Measurements from ENCODE around the gene SPHK1. TPM values are rescaled to one million over a fixed set of nuclear protein-coding genes. Genes with fewer than 3 reads are reported as not detected.

The SPHK1 gene
- total RNA-seq, 1 donor from 2014 or later: 120 TPM

DNA sequence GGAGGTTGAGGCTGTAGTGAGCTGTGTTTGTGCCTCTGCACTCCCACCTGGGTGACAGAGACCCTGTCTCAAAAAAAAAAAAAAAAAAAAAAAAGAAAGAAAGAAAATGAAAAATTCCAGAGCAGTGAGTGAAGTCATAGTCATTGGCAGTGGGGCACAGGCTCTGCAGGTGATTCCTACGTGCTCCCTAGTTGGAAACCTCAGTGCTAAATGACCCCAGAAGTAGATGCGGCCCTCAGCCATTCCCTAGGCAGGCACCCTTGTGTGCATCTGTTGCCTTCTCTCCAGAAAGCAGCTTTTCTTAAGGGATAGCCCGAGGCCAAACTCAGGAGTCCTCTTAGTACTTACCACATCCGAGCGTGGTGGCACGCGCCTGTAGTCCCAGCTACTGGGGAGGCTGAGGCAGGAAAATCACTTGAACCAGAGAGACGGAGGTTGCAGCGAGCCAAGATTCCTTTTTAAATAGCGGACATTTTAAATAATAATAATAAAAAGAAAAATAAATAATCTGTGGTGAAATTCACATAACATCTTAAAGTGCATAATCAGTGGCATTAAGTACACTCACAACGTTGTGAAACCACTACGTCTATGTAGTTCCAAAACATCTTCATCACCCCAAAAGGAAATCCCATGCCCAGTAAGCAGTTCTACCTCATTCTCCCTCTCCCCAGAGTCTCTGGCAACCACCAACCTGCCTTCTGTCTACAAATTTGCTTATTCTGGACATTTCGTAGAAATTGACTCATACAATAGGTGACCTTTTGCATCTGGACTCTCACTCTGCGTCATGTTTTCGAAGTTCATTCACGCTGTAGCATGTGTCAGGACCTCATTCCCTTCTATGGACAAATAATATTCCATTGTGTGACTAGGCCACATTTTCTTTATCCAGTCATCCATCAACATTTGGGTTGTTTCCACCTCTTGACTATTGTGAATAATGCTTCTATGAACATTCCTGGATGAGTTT is 12.5 kb upstream of the SPHK1 start:
- H3K36me3 ChIP-seq: no peaks in the 10 kb centered on the region
- no peaks in the 10 kb centered on the region for H3K27me3 ChIP-seq
- no peak for DNase-seq (ENCODE audit: low spot score in 2 of 2)
- peak overlapping the region; percentile 75 to 76 for H3K27ac ChIP-seq
- H3K4me1 ChIP-seq: peaks cover 0 to 8% of the 10 kb centered on the region in 2 donors
- intact Hi-C loops (cut with DNase I): no loop called here
- H3K9me3 ChIP-seq: no peaks in the 10 kb centered on the region
- TF ChIP-seq, protein P1, sequence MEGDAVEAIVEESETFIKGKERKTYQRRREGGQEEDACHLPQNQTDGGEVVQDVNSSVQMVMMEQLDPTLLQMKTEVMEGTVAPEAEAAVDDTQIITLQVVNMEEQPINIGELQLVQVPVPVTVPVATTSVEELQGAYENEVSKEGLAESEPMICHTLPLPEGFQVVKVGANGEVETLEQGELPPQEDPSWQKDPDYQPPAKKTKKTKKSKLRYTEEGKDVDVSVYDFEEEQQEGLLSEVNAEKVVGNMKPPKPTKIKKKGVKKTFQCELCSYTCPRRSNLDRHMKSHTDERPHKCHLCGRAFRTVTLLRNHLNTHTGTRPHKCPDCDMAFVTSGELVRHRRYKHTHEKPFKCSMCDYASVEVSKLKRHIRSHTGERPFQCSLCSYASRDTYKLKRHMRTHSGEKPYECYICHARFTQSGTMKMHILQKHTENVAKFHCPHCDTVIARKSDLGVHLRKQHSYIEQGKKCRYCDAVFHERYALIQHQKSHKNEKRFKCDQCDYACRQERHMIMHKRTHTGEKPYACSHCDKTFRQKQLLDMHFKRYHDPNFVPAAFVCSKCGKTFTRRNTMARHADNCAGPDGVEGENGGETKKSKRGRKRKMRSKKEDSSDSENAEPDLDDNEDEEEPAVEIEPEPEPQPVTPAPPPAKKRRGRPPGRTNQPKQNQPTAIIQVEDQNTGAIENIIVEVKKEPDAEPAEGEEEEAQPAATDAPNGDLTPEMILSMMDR (IDR thresholded peaks at IDR 0.05): no peak
- H3K4me3 ChIP-seq: no peak overlapping the region

DNA sequence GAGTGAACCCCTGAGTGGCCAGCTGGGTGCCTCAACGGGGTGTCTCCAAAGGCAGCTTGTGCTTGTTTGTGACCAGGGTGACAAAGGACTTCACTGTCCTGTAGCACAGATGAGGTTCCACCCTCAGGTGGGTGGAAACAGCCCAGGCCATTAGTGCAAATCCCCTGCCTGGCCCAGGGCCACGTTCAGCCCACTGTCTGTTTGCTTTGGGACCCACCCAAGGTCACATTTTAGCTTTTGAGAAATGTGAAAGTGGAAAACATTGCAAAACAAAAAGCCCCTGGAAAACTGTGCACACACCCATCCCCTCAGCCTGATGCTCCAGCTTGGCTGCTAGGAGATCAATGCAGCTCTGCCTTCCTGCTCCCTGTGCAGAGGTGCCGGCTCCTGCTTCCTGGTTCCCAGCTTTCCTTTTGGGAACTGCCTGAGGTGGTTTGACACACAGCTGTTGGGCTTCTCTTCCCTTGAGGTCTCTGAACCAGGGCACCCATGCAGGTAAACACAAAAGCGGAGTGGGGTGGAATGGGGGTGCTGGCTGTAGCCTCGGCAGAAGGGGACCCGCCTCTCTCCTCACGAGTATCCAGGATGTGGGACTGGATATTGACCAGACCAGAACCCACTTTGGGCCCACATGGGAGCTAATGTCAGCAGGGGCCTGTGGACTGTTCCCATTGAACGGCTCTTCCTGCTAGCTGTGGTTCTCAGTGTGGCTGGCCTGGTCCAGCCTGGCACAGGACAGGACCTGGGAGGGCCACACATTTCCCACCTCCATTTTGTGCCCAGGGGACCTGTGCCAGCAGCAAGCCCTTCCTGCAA is 7.9 kb upstream of the SPHK1 start:
- TF ChIP-seq, protein P1 (IDR thresholded peaks at IDR 0.05): no peak
- H3K27me3 ChIP-seq: no peaks in the 10 kb centered on the region
- no peak for DNase-seq (ENCODE audit: low spot score in 2 of 2)
- no peak overlapping the region for H3K27ac ChIP-seq
- H3K4me3 ChIP-seq: no peak overlapping the region
- no peaks in the 10 kb centered on the region for H3K36me3 ChIP-seq
- H3K4me1 ChIP-seq: peaks cover 0 to 3% of the 10 kb centered on the region in 2 donors
- intact Hi-C loops (cut with DNase I): no loop called here
- no peaks in the 10 kb centered on the region for H3K9me3 ChIP-seq

DNA sequence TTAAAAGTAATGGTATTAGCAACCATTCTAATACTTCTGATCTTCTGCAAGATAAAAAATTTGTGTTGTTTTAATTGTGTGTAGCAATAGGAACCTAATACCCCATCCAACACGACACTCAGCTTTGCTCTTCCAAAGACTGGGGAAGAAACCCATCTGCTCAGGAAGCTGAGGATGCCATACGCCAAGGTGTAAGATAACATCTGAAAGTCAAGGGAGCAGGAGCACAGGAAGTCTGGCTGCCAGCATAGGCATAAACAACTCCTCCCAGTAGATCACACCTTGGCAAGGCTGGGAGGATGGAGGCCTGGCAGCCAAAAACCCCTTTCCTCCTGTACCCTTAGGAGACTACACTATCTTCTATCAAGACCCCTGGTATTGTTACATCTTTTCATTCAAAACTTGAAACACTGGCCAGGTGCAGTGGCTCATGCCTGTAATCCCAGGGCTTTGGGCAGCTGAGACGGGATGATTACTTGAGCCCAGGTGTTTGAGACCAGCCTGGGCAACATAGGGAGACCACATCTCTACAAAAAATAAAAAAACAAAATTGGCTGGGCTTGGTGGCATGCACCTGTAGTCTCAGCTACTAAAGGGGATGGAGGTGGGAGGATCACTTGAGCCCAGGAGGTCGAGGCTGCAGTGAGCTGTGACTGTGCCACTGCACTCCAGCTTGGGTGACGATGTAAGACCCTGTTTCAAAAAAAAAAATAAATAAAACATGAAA is 5.7 kb upstream of the SPHK1 start:
- H3K36me3 ChIP-seq: no peaks in the 10 kb centered on the region
- no peaks in the 10 kb centered on the region for H3K27me3 ChIP-seq
- H3K4me3 ChIP-seq: no peak overlapping the region
- no peak overlapping the region for H3K27ac ChIP-seq
- H3K9me3 ChIP-seq: no peaks in the 10 kb centered on the region
- intact Hi-C loops (cut with DNase I): no loop called here
- no peak for DNase-seq (ENCODE audit: low spot score in 2 of 2)
- TF ChIP-seq, protein P1 (IDR thresholded peaks at IDR 0.05): no peak
- peaks cover 3 to 6% of the 10 kb centered on the region in 2 donors for H3K4me1 ChIP-seq

DNA sequence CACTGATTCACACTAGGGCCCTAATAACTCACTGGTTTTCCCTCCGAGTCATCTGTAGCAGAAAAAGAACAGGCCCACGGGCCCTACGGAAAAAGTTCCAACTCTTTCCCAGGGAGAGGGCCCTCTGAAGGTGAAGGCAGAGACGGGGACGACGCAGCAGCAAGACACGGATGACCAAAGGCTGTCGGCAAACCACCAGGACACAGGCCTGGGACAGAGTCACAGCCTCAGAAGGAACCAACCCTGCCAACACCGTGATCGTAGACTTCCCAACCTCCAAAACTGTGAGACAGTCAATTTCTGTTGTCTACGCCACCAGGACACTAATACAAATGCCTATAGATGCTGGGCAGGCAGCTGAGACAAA is 5.2 kb upstream of the SPHK1 start:
- H3K27ac ChIP-seq: no peak overlapping the region
- no peaks in the 10 kb centered on the region for H3K9me3 ChIP-seq
- H3K36me3 ChIP-seq: no peaks in the 10 kb centered on the region
- peaks cover 3 to 9% of the 10 kb centered on the region in 2 donors for H3K4me1 ChIP-seq
- TF ChIP-seq, protein P1 (IDR thresholded peaks at IDR 0.05): no peak
- intact Hi-C loops (cut with DNase I): no loop called here
- no peak overlapping the region for H3K4me3 ChIP-seq
- DNase-seq (ENCODE audit: low spot score in 2 of 2): no peak
- H3K27me3 ChIP-seq: no peaks in the 10 kb centered on the region

DNA sequence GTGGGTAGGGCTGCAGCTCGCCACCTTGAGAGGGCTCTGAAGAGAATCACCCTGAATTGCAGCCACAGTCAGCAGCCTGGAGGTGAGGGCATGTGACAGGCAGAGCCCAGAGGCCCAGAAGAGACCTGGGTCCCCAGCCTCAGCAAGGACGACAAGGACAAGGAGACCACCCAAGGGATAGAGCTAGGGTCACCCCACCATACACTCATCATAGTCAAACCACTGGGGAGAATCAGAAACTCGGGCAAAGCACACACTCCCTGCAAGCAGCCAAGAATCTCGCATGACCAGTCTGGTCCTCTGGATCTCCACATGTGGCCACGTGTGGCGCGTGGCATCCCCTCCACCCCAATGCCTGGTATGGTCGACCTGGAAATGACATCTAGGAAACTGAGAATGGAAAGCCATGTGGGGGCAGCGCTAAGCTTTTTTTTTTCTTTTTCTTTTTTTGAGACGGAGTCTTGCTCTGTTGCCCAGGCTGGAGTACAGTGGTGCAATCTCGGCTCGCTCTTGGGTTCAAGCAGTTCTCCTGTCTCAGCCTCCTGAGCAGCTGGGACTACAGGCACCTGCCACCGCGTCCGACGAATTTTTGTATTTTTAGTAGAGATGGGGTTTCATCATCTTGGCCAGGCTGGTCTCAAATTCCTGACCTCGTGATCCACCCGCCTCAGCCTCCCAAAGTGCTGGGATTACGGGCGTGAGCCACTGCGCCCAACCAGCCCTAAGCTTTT is 4.6 kb upstream of the SPHK1 start:
- TF ChIP-seq, protein P1 (IDR thresholded peaks at IDR 0.05): no peak
- intact Hi-C loops (cut with DNase I): no loop called here
- H3K4me3 ChIP-seq: no peak overlapping the region
- H3K4me1 ChIP-seq: peaks cover 5 to 12% of the 10 kb centered on the region in 2 donors
- no peak for DNase-seq (ENCODE audit: low spot score in 2 of 2)
- no peaks in the 10 kb centered on the region for H3K9me3 ChIP-seq
- H3K27me3 ChIP-seq: no peaks in the 10 kb centered on the region
- H3K36me3 ChIP-seq: no peaks in the 10 kb centered on the region
- no peak overlapping the region for H3K27ac ChIP-seq

Measured in ascending aorta (tissue), 2 donors.